ENCODE measurements around the gene RPRML.
"Not testable (repeated sequence)": the region's sequence is repeated elsewhere in the genome, so short reads cannot be mapped to it uniquely, and the experiment has no call there.

Gene RPRML

GRCh38 chr17:46976626-46977270 is 2.3 kb downstream of the RPRML start:
- DNase-seq (ENCODE audit: low read depth in 2 of 2): no peak

GRCh38 chr17:46975287-46975686 is 3.8 kb downstream of the RPRML start:
- DNase-seq (ENCODE audit: low read depth in 2 of 2): no peak

- DNase-seq (ENCODE audit: low read depth in 2 of 2): no peak
Measured at GRCh38 chr17:46974086-46974485, 5.0 kb downstream of the RPRML start.

GRCh38 chr17:46972346-46972745 is 6.7 kb downstream of the RPRML start:
- DNase-seq (ENCODE audit: low read depth in 2 of 2): no peak

- no peak for DNase-seq (ENCODE audit: low read depth in 2 of 2)
Measured at GRCh38 chr17:46971647-46972300, 7.3 kb downstream of the RPRML start.

- no peak for DNase-seq (ENCODE audit: low read depth in 2 of 2)
Measured at GRCh38 chr17:46968896-46969295, 10.2 kb downstream of the RPRML start.

- no peak for DNase-seq (ENCODE audit: low read depth in 2 of 2)
Measured at GRCh38 chr17:46968224-46968834, 10.7 kb downstream of the RPRML start.

GRCh38 chr17:46964315-46965265 is 14.5 kb downstream of the RPRML start:
- DNase-seq (ENCODE audit: low read depth in 2 of 2): no peak

- no peak for DNase-seq (ENCODE audit: low read depth in 2 of 2)
Measured at GRCh38 chr17:46963571-46963970, 15.5 kb downstream of the RPRML start.

- no peak for DNase-seq (ENCODE audit: low read depth in 2 of 2)
Measured at GRCh38 chr17:46962374-46962790, 16.7 kb downstream of the RPRML start.

- DNase-seq (ENCODE audit: low read depth in 2 of 2): no peak
Measured at GRCh38 chr17:46960152-46960551, 18.9 kb downstream of the RPRML start.

- DNase-seq (ENCODE audit: low read depth in 2 of 2): no peak
Measured at GRCh38 chr17:46958041-46958591, 20.9 kb downstream of the RPRML start.

GRCh38 chr17:46953191-46953590 is 25.9 kb downstream of the RPRML start:
- not testable (repeated sequence) for DNase-seq (ENCODE audit: low read depth in 2 of 2)

- DNase-seq (ENCODE audit: low read depth in 2 of 2): no peak
Measured at GRCh38 chr17:46952115-46952514, 26.9 kb downstream of the RPRML start.

GRCh38 chr17:46951706-46952105 is 27.3 kb downstream of the RPRML start:
- DNase-seq (ENCODE audit: low read depth in 2 of 2): no peak

GRCh38 chr17:46950997-46951621 is 27.9 kb downstream of the RPRML start:
- no peak for DNase-seq (ENCODE audit: low read depth in 2 of 2)

GRCh38 chr17:46950342-46950996 is 28.6 kb downstream of the RPRML start:
- no peak for DNase-seq (ENCODE audit: low read depth in 2 of 2)

- DNase-seq (ENCODE audit: low read depth in 2 of 2): no peak
Measured at GRCh38 chr17:46949291-46950174, 29.5 kb downstream of the RPRML start.

GRCh38 chr17:46948544-46948943 is 30.5 kb downstream of the RPRML start:
- DNase-seq (ENCODE audit: low read depth in 2 of 2): no peak

- no peak for DNase-seq (ENCODE audit: low read depth in 2 of 2)
Measured at GRCh38 chr17:46947216-46947615, 31.8 kb downstream of the RPRML start.
